Measurements from ENCODE around the gene NTRK2. TPM values are rescaled to one million over a fixed set of nuclear protein-coding genes. Genes with fewer than 3 reads are reported as not detected.
A peak's percentile ranks its signal among the peaks of the same experiment; 100 is the strongest.

Gene NTRK2
- total and polyA plus RNA-seq, 8 donors, result 6.0 to 31.4 (median 14.5) TPM

DNA sequence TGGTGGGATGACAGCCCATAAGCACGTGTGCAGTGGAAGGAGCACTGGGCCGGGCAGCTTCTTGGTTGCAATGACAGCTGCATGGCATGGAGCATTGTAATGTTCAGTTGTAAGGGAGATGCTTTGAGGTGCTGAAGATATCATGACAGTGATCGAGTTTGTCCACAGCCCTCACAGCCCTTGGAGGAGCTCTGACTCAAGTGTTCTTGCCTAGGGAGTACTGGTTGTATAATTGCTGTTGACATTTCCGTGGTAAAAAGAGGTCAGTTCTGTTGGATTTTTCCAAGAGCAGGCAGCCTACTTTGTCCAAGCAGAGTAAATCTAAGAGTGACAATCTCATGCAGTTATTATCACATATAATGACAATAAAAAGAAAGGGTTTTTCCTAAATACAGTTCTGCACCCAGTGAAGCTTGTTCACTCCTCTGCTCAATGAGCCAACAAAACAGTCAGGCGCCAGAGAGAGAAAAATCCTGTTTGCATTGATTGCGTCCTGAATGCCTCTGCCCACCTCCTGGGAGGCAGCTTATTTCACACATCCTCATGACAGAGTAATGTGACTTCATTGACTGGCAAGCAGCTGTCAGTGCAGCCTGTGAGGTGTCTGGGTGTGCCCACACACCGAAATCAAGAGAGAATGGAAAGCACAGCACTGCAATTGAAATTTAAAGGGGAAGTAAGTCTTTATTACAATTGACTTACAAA, 248.0 kb downstream of the NTRK2 start:
- no peak for DNase-seq

DNA sequence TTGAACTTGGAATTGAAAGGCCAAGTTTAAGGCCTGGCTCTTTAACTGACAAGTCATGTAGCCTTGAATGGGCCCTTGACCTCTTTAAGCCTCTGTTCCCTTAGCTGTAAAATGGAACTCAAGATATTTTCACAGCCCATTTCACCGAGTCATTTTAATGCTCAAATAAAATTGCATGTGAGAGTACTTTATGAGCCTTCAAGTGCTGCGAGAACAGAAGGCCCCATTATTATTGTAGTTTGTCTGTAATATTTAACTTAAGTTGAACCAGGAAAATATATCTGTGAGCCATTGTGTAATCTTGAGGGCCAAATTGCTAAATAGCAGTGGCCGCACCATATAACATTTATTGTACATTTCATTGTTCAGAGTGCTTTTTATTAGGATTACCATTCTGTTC, 249.9 kb downstream of the NTRK2 start:
- ATAC-seq, result no peak

More for the DNA sequence above, 248.0 kb downstream of the NTRK2 start:
- 39 to 42% methylated on average over 7 of the region's 7 CpGs for WGBS, 2 donors
- intact Hi-C loops (cut with DNase I), result no loop called here
- TF ChIP-seq, protein P1, sequence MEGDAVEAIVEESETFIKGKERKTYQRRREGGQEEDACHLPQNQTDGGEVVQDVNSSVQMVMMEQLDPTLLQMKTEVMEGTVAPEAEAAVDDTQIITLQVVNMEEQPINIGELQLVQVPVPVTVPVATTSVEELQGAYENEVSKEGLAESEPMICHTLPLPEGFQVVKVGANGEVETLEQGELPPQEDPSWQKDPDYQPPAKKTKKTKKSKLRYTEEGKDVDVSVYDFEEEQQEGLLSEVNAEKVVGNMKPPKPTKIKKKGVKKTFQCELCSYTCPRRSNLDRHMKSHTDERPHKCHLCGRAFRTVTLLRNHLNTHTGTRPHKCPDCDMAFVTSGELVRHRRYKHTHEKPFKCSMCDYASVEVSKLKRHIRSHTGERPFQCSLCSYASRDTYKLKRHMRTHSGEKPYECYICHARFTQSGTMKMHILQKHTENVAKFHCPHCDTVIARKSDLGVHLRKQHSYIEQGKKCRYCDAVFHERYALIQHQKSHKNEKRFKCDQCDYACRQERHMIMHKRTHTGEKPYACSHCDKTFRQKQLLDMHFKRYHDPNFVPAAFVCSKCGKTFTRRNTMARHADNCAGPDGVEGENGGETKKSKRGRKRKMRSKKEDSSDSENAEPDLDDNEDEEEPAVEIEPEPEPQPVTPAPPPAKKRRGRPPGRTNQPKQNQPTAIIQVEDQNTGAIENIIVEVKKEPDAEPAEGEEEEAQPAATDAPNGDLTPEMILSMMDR (IDR thresholded peaks at IDR 0.05), result no peak
- Histone ChIP-seq H3K9me3 (no peaks in the 10 kb centered on the region), H3K36me3 (no peaks in the 10 kb centered on the region), H3K27me3 (no peaks in the 10 kb centered on the region), H3K4me3 (no peak overlapping the region), H3K27ac (no peak overlapping the region), H3K4me1 (no peaks in the 10 kb centered on the region)
- ATAC-seq, result peak in 1 of 4 donors; percentile 16
- FAIRE-seq, result no peak

DNA sequence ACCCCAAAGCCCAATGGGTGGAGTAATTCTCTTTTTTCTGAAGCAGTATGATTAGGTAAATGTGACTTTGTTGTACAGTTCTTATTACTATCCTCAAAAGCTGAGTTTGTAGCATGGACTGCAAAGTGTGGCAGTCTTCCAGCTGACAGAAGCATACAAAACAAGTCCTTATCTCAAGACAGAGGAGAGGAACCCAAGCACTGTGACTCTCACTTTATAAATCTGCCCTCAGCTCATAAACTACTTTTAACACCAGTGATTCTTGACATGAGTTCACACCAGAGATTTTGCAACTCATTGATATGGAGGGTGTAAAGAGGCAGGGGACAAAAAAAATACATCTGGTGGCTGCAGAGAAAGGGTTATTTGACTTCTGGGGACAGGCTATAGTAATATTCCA, 251.6 kb downstream of the NTRK2 start:
- H3K27me3 ChIP-seq, result no peaks in the 10 kb centered on the region
- H3K4me3 ChIP-seq, result no peak overlapping the region
- FAIRE-seq (no peak), DNase-seq (no peak), ATAC-seq (no peak)
- H3K27ac ChIP-seq, result no peak overlapping the region
- H3K9me3 ChIP-seq, result no peaks in the 10 kb centered on the region
- H3K4me1 ChIP-seq, result no peaks in the 10 kb centered on the region
- intact Hi-C loops (cut with DNase I), result no loop called here
- TF ChIP-seq, protein P1 (IDR thresholded peaks at IDR 0.05), result no peak
- H3K36me3 ChIP-seq, result no peaks in the 10 kb centered on the region

More for the DNA sequence above, 249.9 kb downstream of the NTRK2 start:
- intact Hi-C loops (cut with DNase I), result no loop called here
- no peak for FAIRE-seq
- no peaks in the 10 kb centered on the region for H3K4me1 ChIP-seq
- H3K27me3 ChIP-seq, result no peaks in the 10 kb centered on the region
- H3K4me3 ChIP-seq, result no peak overlapping the region
- DNase-seq, result no peak
- WGBS, 2 donors, result 66 to 69% methylated on average over 3 of the region's 3 CpGs
- H3K27ac ChIP-seq, result no peak overlapping the region
- H3K36me3 ChIP-seq, result no peaks in the 10 kb centered on the region
- TF ChIP-seq, protein P1 (IDR thresholded peaks at IDR 0.05), result no peak
- no peaks in the 10 kb centered on the region for H3K9me3 ChIP-seq

DNA sequence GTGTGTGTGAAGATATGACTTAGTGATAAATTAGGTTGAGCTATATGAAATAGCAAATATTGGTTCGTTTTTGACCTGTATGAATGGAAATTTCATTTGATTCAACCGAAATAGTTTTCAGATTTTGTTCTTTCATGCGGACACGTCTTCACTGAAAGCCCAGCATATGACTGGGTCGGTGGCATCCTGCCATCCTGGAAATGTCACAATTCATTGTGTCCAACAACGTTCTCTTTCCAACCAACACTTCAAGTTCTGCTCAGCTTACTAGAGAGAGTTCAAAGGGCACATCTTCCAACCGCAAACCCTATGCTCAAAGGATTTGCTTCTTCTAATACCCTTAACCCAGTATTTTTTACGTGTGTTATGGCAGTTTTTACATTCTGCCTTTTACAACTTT, 252.5 kb downstream of the NTRK2 start:
- H3K4me3 ChIP-seq, result no peak overlapping the region
- no peak for ATAC-seq
- WGBS, 2 donors, result 64 to 78% methylated on average over 8 of the region's 8 CpGs
- TF ChIP-seq, protein P1 (IDR thresholded peaks at IDR 0.05), result no peak
- no peak overlapping the region for H3K27ac ChIP-seq
- DNase-seq, result no peak
- no peak for FAIRE-seq
- intact Hi-C loops (cut with DNase I), result no loop called here
- no peaks in the 10 kb centered on the region for H3K9me3 ChIP-seq
- H3K27me3 ChIP-seq, result no peaks in the 10 kb centered on the region
- no peaks in the 10 kb centered on the region for H3K4me1 ChIP-seq
- no peaks in the 10 kb centered on the region for H3K36me3 ChIP-seq

DNA sequence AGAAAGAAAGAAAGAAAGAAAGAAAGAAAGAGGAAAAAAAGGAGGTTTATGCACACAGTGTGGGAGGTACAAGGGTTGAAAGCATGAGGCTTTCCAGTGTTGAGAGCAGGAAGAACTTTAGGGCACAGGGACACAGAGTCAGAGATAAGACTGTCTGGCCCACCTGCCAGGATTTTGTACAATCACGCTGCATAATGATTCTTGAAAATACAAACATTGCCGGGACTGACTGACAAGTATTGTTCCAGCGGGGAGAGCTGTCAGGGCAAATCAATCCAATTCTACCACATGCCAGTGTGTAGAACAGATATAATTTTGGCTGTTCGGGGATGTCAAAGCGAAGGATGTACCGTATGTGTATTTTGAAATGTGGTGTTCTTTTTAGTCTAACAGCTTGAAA, 254.7 kb downstream of the NTRK2 start:
- intact Hi-C loops (cut with DNase I), result no loop called here
- no peak for ATAC-seq
- 46 to 53% methylated on average over 6 of the region's 6 CpGs for WGBS, 2 donors

More for the DNA sequence above, 254.7 kb downstream of the NTRK2 start:
- no peak overlapping the region for H3K4me3 ChIP-seq
- H3K27me3 ChIP-seq, result no peaks in the 10 kb centered on the region
- no peaks in the 10 kb centered on the region for H3K4me1 ChIP-seq
- no peak overlapping the region for H3K27ac ChIP-seq
- TF ChIP-seq, protein P1 (IDR thresholded peaks at IDR 0.05), result no peak
- FAIRE-seq, result no peak
- H3K9me3 ChIP-seq, result no peaks in the 10 kb centered on the region
- DNase-seq, result no peak
- H3K36me3 ChIP-seq, result no peaks in the 10 kb centered on the region

All from pancreas (tissue), 10 donors.